SK-MEL-5 (cell line): ENCODE measurements around the gene ADCK2. TPM values are rescaled to one million over a fixed set of nuclear protein-coding genes. Genes with fewer than 3 reads are reported as not detected.

Experiments used
- small RNA-seq, 2 experiments: library from RNA; depleted of rRNA; stranded (forward); fragments of <200 nt; gene quantifications; one replicate each; pipeline ENCODE3, GENCODE V24; 2014
- total RNA-seq: library from RNA; depleted of rRNA; stranded (reverse); fragments of >200 nt; shearing (Covaris generic); gene quantifications from 2 replicates; pipeline ENCODE4 v1.2.3, GENCODE V29; 2014; rRNA removed

The ADCK2 gene
- total RNA-seq, 1 experiment from 2014 or later: 30.9 TPM

Small RNA genes within 50 kb of the gene (small RNA-seq; reads per million reads assigned to genes)
- gene RN7SL771P: 0 reads per million in 2 experiments

Other genes starting within 250 kb of the ADCK2 start
- 123 and 138 TPM in 2 replicates for gene MKRN1, start 193.4 kb upstream of the ADCK2 start, total RNA-seq
- 0.16 TPM in 1 of 2 replicates, not detected in the other for gene DENND2A, start 32.1 kb upstream of the ADCK2 start, total RNA-seq
- gene NDUFB2, start 23.8 kb downstream of the ADCK2 start, total RNA-seq: 230 and 286 TPM in 2 replicates